NK-92 (cell line): ENCODE measurements around the gene C3orf62.

Experiments used
- DNase-seq: peaks from one replicate; lab custom pipeline; 2025; ENCODE audit not compliant: unreplicated experiment; lab: John Stamatoyannopoulos, UW

Gene C3orf62

DNA sequence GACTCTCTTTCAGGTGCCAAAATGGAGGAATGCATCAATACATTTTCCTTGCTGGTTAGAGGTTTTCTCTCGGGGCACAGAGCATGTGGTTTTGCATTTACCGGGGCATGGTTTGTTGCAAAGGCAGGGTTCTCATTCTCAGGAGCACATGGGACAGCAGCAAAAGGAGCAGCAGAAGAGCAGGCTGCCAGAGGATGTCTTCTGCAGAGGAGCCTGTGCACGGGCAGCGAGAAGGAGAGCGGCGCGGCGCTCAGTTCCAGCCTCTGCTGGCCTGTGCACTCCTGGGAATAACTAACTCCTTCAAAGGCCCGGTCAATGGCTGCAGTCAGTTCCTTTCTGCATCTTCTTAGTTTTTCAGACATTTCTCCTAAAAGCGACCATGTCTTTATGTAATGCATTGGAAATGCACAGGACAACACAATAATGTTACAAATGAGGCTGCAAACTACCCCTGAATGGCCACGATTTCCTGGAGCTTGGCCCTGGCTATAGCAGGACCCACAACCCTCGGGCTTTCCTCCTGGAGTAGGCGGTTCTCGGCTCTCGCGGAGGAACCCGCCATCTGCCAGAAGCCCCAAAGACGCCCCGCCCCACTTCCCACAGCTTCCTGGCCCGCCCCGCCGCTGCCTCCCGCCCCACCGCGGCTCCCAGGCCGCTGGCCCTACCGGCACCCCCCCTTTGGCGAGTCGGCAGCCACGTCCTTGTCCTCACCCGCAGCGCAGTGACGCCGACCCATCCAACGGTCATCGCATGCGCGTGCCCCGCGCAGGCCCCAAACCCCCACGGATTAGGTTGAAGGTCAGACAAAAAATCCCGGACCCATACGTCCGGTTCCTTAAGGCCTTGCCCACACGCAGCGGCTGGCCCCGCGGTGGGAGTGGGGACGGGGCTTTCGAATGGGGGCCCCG lies at the start of gene C3orf62:
TSS of gene C3orf62 (minus strand) at position 758 of the 908 bp plus-strand sequence. CDS start at position 398, 360 bp downstream.
- no peak for DNase-seq

- DNase-seq: no peak
Measured at GRCh38 chr3:49324768-49325167, 47.7 kb upstream of the C3orf62 start.

DNA sequence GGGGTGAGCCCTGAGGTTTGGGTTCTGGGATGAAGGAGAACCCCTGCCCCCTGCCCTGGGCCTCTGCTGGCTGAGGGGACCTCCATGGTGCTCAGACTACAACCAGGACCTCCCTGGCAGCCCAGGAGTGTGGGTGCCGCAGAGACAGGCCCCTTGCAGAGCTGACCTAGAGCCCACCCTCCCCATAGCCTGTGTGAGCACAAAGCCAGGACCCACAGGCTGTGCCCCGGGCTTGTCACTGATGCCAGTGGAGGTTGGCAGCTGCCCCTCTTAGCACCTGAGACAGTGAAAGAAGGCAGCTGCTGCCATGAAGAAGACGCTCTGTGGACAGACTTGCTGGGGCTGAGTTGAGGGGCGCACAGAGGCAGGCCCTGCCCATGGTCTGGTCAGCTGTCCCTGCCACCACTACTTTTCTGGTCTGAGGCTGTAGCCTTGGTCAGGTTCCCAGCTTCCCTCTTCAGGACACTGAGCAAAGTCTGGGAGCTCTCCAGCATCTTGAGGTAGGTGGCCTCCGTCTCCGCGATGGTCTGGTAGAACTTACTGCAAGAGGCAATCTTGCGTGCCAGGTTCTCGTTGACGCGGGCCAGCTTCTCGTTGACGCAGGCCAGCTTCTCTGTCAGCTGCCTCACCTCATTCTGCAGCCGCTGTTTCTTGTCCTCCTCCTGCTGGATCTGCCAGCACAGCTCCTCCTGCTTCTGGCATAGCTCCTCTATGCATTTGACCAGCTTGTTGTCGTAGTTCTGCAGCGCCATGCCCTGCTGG lies 39.8 kb upstream of the C3orf62 start:
- DNase-seq: no peak

- DNase-seq: no peak
Measured at GRCh38 chr3:49313896-49314688, 37.1 kb upstream of the C3orf62 start.

GRCh38 chr3:49311283-49311682 lies 34.3 kb upstream of the C3orf62 start:
- DNase-seq: no peak

DNA sequence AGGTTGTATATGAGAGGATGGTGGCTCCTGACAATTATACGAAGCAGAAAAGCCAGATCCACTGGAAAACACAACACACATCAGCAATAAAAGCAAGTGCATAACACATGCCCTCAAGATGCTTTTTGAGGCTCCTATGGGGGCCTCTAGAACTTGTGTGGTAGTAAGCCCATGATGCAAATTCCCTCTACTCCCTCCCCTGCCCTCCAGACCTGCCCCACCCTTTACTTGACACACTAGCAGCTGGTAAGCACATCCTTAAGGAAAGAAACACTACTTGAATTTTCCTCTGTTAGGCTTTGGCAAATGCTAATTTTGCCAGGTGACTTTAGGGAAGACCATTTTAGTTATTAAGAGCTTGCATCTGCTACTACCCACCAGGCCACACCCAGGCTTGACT lies 33.6 kb upstream of the C3orf62 start:
- DNase-seq: no peak

GRCh38 chr3:49305608-49306007 lies 28.6 kb upstream of the C3orf62 start:
- DNase-seq: no peak

DNA sequence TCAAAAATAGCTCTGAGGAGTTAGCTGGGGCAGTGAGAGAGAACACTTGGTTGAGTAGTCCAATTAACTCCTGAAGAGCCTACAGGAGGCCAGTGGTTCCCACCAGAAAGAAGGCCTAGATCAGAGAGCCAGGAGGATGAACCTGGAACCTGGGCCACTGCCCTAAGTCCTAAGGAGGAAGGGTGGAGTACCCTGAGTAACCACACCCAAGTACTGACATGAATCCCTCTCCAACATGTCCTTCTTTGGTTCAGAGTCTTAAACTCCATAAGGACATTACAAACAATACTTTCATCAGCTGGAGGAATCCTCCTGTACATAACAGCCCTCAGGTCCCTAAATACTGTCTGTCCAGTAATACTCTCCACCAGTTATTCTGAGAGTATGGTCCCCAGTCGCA lies 25.6 kb upstream of the C3orf62 start:
- DNase-seq: no peak

DNA sequence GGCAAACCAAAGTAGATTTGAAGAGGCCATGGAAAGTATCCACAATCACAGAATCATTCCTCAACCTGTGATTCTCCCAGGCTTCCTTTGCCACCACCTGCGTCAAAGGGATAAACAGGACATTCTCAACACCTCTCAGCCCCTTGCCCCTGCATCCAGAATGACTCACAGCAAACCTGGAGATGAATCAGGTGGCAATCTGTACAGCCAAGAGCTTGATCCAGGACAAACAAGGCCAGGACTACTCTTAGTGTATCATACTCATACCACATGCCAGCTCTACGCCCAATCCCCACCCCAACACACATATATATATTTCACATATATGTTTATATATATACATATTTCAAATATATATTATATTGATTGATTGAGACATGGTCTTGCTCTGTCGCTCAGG lies 23.6 kb upstream of the C3orf62 start:
- DNase-seq: no peak

DNA sequence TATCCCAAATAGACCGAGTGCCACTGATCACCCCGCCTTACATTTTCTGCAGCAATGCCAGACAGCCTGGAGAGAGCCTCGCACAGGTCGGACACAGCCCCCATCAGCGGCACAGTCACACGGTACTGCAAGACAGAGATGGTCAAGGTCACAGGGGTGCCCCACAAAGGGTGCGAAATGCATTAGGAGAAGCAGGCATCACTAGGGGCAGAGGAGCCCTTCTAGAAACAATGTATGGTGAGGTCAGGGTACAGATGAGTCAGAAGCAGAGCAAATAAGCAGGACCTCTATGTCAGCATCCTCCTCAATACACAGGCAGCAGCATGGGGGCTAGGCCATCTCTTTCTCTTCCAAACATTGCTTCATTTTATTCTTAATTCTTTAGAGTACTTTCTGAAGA lies 21.5 kb upstream of the C3orf62 start:
- DNase-seq: no peak

GRCh38 chr3:49296781-49297411 lies 19.9 kb upstream of the C3orf62 start:
- DNase-seq: no peak

DNA sequence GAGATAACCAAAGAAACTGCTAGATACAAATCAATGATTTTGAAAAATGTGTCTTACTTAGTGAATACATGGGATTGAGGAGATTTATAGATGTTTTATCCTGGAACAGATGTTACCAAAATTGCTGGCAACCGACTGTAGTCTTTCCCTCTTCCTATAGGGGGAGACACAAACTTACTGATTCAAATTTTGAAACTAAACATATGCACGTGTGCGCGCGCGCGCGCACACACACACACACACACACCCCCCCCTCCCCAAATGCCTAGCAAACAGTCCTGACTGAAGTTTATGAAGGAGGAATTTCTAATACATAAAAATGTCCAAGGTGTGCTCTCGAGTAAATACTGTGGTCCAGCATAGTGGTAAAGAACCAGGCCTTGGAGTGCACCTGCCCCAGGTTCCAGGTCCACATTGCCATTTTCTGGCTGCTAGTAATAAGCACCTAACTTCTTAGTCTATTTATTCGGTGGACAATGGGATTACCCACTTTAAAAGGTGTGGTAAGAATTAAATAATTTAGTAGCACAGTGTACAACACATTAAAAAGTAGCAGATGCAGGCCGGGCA lies 18.5 kb upstream of the C3orf62 start:
- no peak for DNase-seq

- no peak for DNase-seq
Measured at GRCh38 chr3:49294343-49294742, 17.3 kb upstream of the C3orf62 start.

- DNase-seq: no peak
Measured at GRCh38 chr3:49283997-49284396, 7.0 kb upstream of the C3orf62 start.

DNA sequence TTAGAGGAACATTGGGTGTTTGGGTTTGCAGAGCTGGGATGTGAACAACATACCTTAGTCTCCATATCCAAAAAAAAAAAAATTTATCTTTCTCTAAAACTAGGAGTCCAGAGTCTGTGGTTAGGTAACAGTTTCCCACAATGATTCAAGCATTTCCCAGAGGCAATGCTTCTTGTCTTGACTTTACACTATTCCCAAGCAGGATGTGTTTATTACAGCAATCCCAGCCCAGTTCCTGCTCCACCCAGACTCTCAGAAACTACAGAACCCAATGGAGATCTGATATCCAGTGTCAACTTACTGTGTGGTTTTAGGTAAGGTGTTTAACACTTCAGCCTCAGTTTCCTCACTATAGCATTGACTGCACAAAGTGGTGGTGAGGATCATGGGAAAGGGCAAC lies 2.3 kb upstream of the C3orf62 start:
- no peak for DNase-seq

GRCh38 chr3:49278548-49278947 lies 1.5 kb upstream of the C3orf62 start:
- no peak for DNase-seq

DNA sequence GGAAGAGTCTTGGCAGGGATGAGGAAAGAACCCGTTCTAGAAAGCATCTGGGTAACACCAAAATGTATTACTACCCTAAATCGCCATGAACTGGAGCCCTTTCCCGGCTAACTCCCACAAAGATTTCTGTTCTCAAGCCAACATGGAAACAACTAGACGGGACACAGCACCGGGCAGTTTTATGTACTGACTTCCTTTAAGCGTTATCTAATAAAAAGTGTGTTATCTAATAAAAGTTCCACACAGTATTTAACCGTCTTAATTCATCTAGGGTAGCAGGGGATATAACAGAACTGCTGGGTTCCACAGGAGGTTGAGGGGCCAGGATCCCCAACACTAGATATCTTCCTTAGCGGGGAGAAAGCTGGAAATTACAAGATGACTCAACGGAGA lies 347 bp upstream of the C3orf62 start:
- DNase-seq: no peak

GRCh38 chr3:49273825-49274532 lies 3.1 kb downstream of the C3orf62 start:
- DNase-seq: no peak

DNA sequence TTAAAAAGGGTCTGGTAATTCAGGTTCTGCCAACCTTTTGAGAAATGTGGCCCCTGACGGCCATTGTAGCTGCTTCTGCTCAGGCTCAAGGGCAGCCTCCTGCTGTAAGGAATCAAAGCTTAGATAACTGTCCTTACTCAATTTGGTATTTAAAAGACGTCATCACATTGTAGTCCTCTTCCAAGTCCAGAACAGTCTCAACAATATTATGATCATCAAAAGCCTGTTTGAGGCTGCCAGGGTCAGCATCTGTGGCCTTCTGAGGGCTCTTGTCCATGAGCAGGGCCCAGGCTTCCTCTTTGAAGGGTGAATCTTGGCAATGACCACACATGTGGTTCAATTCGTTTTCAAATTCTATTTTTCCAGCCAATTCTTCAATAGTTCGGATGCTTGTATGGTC lies 6.0 kb downstream of the C3orf62 start:
- DNase-seq: no peak

DNA sequence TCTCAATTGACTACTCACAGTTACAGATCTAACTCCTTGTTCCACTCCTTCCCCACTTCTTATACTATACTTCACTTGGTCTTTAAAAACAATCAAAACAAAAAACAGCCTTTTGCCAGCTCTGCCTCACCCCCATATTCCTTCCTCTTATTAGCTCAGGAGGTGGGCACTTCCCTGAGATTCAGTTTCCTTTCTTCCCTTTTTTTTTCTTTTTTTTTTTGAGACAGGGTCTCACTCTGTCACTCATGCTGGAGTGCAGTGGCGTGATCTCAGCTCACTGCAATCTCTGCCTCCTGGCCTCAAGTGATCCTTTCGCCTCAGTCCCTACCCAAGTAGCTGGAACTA lies 6.9 kb downstream of the C3orf62 start:
- DNase-seq: no peak
